Esophagus squamous epithelium (tissue), 4 donors: ENCODE measurements around the gene PDGFRB.

Experiments used
- POLR2A ChIP-seq, 4 donors: fragments of 450-650 bp; IDR thresholded peaks; one replicate each; pipeline ENCODE4 v1.6.1; 2017; ENCODE audit warnings: antibody characterized with exemption in 4 of 4, mild to moderate bottlenecking in 4 of 4, moderate library complexity in 3 of 4
- TF ChIP-seq, protein P1 (sequence below), 6 experiments: fragments of 450-650 bp in 4 of 6; fragments of 200-600 bp in 2 of 6; sonication (generic) in 2 of 6; IDR thresholded peaks; one replicate each; pipeline ENCODE4 v1.5.1; 2016 to 2019; ENCODE audit warnings: antibody characterized with exemption in 6 of 6, mild to moderate bottlenecking in 4 of 6, moderate library complexity in 4 of 6

DNA sequence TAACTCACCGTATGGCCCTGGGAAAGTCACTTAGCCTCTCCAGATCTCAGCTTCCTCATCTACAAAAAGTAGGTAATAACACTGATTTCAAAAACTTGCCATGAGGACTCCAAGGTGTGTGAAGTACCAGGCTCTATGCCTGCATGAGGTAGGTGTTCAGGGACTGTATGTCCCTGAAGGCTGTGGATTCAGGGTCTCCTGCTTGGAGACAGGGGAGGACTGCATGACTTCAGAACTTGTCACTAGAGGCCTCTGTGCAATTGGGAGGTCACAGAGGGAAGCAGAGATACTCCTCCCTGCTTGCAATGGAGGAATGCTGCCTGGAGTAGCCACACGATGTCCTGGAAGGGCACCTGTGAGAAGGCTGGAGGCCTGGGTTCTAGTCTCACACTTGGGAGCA lies 2.2 kb downstream of the PDGFRB start:
- TF ChIP-seq, protein P1, sequence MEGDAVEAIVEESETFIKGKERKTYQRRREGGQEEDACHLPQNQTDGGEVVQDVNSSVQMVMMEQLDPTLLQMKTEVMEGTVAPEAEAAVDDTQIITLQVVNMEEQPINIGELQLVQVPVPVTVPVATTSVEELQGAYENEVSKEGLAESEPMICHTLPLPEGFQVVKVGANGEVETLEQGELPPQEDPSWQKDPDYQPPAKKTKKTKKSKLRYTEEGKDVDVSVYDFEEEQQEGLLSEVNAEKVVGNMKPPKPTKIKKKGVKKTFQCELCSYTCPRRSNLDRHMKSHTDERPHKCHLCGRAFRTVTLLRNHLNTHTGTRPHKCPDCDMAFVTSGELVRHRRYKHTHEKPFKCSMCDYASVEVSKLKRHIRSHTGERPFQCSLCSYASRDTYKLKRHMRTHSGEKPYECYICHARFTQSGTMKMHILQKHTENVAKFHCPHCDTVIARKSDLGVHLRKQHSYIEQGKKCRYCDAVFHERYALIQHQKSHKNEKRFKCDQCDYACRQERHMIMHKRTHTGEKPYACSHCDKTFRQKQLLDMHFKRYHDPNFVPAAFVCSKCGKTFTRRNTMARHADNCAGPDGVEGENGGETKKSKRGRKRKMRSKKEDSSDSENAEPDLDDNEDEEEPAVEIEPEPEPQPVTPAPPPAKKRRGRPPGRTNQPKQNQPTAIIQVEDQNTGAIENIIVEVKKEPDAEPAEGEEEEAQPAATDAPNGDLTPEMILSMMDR (IDR thresholded peaks at IDR 0.05): no peak
- no peak for TF ChIP-seq POLR2A (IDR thresholded peaks at IDR 0.05)
